Activated CD4-positive, alpha-beta T cell treated with anti-CD3 and anti-CD28 coated beads, Interleukin-2, amount 50 U/mL, for 16 hours (primary cell): ENCODE results near the gene MAT1A.
"Not testable (repeated sequence)": the region's sequence is repeated elsewhere in the genome, so short reads cannot be mapped to it uniquely, and the experiment has no call there.

Experiments
- DNase-seq: peaks from one replicate; pipeline ENCODE4 v3.0.0-alpha.2; 2020

MAT1A gene

DNA sequence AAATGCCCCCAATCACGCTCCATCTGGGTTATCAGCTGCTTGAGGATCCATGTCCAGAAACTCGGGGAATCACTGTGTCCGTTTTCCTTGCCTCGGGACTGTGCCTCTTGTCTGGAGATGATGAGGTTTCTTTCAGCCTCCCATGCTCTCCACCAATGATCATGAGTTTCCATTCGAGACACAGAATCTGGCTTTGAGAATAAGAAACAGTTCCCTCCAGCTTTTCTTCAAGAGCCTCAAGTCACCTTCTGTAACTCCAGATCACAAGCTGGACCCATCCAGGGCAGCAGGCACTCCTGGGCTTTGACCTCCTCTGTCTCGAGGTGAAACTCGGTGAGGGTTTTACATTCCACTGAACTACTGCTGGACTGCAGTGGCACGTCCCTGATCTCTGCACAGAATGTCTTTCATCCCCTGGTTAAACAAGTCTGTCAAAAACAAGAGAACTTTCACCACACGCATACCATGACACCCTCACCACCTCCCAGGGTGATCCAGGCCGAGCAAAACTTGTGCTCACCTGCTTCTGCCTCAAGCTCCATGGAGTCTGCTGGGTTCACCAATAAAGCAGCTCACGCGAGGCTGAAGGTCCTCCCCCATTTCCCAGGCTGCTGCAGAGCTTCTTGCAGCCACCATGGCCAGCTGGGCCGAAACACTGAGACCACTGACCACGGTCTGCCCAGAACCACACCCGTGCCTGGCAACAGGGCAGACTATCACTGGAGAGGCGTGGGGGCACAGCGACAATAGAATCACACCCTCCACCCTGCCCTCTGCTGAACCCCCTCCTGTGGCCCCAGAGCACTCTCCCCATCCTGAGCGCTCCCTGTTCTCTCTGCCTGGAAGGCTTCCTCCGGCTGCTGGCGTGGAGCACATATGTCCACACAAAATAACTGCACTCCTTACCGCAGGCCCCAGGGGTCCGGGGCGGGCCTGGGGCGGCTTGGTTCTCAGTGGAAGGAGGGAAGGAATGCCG, 25.1 kb downstream of the MAT1A start:
- DNase-seq: no peak

DNA sequence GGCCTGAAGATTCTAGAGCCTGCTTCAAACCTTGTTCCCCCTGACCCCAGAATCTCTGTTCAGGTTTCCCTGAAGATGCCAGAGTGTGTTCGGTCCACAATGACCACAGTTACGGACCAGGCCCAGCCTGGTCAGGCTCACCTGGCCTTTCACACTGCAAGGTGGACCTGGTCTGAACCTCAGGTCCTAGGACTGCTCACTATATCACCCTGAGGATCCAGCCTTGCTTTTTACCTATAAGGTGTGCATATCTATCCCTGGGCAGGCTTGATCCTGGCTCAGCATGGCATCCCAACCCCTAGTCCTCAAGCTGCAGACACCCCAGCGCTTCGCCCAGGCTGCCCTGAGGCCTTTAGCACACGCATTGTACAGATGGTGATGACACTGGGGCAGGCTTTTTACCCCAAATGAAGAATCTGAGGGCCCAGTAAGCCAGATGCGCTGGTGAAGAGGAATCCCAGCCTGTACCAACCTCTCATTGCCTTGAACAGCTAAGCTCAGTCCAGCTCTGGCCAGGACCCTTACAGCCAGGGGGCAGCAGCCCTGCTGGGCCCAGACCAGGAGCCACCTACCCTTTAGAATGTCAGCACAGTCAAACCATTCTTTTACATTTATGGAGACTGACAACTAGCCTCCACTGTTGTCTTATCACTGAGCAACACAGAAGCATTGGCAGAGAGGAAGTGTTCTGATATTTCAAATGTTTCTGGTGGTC, 28.0 kb downstream of the MAT1A start:
- no peak for DNase-seq

DNA sequence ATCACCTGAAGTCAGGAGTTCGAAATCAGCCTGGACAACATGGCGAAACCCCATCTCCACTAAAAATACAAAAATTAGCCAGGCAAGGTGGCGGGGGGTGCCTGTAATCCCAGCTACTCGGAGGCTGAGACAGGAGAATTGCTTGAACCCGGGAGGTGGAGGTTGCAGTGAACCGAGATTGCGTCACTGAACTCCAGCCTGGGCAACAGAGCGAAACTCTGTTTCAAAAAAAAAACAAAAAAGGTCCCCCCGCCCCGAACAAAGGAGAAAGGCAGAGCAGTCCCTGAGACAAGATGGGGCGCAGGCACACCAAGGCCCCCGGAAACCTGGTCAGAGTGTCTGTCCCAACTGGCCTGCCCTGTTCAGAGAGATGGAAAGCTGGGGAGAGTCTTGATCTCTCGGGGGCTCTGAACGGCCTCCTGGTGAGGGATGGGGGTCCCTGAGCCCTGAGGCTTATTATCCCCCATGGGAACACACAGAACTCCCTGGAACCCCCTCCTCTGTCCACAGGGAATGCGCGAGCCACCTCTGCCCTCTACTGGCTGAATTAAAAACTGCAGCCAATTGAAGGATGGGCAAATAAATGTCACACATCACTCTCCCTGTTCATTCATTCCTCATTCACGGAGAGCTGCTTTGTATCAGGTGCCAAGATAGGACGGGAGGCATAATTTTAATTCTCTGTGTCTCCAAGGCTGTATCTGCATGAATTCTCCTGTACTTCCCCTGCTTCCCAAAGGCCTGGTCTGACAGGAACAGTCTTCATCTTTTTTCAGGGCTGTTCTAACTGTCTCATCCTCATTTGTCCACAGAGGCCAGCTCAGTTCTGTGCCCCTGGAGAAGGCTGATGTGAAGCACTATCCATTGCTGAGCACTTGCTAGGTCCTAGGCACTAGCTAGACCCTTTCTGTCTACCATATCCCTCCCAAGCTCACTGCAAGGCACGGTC, 28.9 kb downstream of the MAT1A start:
- DNase-seq: peak; percentile 53

DNA sequence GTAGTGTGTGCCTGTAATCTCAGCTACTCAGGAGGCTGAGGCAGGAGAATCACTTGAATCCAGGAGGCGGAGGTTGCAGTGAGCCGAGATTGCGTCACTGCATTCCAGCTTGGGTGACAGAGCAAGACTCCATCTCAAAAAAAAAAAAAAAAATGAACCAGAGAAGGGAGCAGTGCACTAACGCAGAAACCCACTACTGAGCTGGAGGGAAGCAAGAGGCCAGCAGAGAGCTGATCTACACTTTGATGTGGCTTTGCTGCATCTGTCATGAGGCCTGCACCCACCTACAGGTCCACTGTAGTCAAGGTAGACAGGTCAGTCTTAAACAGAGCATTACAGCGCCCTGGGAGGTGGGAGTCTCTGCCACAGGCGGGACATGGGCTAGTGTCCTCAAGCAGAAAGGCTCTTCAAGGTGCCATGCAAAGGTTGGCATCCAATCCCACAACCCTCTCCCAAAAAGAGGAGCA, 30.0 kb downstream of the MAT1A start:
- no peak for DNase-seq

DNA sequence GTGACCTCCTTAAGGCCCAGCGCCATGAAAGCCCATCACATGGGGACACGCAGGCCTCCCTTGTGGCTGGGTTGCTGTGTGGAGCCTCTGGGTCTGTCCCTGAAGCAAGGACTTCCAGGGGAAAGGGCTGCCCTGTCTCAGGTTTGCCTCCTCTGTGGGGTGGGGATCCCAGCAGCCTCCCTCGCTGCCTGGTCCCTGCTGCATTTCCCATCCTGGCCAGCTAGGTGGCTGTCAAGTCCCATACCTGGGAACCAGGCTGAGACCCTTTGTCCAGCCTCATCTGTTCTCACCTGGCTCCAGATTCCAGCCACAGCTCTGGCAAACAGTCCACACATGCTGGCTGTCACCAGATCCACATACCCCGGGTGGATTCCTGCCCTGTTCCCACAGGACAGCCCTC, 32.7 kb downstream of the MAT1A start:
- peak; percentile 12 for DNase-seq

DNA sequence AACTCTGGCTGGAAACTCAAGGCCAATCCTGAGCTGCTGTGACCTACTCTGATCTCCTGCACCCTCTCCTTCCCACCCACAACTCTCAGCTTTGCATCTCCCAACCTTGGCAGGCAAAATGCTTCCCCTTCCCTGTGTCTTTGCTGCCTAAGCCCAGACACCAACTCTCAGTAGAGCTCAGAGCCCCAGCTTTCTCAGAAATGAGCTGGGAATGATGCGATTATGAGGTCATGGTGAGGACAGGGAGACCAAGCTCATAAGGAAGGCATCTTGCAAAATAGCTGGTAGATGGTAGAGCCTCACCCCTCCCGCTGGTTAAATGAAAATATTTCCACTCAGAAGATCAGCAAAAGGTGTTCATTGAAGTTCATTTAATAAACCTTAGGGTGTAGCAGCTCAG, 34.7 kb downstream of the MAT1A start:
- DNase-seq: not testable (repeated sequence)

DNA sequence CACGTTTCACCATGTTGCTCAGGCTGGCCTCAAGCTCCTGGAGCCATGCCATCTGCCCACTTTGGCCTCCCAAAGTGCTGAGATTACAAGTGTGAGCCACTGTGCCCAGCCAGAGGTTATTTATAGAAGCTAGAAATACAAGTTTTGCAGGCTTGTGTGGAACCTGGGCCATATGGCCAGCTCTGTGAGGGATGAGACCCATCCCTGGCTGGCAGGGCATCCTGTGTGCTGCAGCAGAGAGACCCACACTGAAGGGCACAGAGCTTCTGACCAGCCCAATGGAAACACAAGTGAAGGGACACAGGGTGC, 35.5 kb downstream of the MAT1A start:
- DNase-seq: not testable (repeated sequence)

DNA sequence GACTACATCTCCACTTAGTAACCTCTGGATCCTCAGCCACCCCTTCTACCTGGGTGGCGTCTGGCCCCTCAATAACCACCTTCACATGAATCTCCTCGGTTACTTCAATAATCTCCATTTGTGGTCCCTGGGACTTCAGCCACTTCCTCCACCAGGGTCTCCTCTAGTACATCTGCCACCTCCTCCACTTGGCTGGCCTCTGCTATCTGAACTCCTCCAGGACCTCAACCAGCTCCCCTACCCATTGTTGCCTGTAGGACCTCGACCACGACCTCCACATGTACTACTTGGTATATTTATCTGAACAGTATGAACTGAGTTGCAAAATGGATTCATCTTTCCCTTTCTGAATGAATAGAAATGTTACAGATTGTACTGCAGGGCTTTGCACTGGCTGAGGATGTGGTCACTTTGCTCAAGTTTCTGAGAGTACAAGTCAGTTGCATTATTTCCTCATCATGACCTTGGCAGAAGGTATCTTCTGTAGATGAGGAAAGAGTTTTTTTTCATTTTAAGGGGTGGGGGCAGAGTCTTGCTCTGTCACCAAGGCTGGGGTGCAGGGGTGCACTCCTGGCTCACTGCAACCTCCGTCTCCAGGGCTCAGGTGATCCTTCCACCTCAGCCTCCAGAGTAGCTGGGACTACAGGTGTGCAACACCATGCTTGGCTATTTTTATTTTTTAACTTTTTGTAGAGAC, 36.0 kb downstream of the MAT1A start:
- peak; percentile 76 for DNase-seq

DNA sequence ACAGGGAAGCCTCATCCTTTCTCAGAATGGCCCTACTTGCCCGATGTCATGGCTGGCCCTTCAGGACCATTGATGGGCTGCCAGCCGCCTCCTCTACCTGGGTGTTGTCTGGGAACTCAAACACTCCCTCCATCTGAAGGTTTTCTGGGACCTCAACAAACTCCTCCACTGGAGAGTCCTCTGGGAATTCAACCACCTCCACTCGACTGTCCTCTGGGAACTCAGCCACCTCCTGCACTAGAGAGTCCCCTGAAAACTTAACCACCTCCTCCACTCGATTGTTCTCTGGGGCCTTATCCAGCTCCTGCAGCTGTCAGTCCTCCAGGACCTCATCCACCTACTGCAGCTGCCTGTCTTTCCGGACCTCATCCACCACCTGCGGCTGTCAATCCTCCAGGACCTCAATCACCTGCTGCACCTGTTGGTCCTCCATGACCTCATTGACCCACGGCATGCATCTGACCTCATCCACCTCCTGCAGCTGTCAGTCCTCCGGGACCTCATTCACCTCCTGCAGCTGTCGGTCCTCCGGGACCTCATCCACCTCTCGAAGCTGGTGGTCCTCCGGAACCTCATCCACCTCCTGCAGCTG, 37.1 kb downstream of the MAT1A start:
- no peak for DNase-seq

DNA sequence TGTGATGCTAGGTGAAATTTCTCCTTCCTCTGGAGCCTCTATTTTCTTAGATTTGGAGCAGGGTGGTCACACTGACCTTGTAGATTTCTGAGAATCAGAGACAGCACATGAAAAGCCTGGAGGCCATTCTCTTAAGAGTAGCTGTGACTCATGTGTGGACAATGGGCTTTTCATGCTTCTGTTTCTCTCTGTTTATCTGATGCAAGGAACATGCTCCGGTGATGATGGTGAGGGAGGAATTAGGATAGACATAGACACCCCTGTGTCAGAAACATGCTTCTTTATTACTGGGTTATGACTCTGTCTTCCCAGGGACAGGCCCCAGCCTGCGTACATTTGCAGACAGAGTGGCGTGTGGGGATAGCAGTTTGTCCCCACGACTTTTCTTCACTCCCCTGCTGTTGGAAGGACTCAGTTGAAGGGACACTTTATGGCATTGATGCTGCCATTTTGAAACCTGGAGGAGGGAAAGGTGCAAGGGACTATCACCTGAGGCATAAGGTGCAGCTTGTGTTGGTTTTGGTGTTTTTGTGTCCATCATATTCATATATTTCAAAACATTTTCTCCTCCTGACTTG, 37.7 kb downstream of the MAT1A start:
- DNase-seq: not testable (repeated sequence)

DNA sequence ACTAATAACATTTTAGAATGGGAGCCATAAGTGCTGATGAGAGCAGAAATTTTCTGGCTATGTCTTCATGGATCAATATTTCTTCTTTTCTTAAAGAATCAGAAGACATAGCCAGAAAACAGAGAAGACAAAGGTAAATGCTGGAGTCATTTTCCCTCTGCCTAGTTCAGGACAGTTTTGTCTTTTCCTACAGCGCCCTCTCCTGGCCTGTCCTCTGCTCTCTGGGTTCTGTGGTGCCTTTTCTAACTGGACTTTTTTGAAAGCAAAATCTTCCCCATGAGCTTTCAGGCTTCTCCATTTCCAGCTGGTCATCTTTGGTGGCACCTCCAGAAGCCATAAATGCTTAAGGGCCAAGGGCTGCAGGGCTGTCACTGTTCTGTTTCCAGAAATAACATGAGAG, 39.1 kb downstream of the MAT1A start:
- not testable (repeated sequence) for DNase-seq

DNA sequence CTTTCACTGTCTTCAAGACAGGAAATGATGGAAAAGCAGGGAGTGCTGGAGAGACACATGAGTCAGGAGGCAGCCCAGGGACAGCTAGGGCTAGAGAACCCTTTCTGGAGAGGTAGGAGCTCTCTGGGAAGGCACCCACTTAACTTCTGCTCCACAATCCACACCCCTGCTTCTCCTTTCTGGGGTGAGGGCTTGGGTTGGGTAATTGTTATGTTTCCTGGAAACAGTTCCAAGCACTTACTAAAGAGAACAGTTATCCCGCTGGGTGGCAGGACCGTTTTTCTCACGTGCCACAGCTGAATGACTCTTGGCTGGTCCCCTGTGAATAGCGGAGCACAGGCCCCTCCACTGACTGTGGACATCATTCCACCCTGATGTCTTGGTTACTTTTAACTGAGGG, 39.6 kb downstream of the MAT1A start:
- not testable (repeated sequence) for DNase-seq

DNA sequence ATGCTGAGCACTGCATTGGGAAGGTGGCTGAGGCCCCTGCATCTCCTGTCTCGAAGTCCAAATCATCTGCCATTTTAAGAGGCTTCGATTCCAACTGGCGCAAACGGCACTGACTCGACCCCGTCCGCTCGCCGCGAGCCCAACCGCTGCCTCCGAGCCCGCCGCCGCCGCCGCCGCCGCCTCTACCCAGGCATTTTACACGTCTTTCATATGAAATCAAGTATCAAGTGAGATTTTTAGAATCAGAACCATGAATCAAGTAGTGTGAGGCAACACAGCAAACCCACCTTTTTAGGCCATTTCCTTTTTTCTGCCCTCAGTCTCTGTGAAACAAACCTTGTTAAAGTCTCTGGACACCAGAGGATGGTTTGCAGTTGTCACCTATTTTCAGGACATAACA, 41.8 kb downstream of the MAT1A start:
- not testable (repeated sequence) for DNase-seq

DNA sequence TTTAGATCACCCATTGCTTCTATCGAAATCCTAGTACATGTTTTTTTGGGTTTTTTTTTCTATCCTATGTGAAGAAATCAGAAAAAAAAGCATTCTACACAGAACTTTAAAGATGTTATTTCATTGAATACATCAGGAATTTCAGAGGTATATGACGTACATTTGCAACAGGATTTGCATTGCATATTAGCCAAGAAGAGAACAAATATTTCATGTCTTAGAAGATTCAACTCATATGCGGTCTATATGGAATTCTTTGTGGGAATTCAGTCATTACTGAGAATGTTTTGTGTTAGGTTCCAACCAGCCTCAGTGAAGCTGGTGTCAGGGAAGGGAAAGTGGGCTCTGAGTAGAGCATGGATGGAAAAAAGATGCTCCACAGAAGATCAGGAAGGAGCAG, 45.1 kb downstream of the MAT1A start:
- not testable (repeated sequence) for DNase-seq

DNA sequence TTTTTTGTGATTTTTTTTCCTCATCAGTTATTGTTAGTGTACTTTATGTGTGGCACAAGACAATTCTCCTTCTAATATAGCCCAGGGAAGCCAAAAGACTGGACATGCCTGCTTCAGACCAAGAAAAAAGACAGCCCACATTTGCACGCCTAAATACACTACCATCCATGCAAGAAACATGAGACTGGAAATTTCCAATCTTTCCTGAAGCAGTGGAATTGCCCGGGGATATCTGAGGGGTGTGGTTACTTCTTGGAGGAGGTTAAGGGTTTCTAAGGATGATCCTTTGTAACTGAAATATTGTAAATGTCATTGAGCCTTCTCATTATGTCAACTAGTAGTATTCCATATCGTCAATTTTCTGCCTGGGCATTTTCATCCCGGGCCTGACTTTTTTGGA, 47.1 kb downstream of the MAT1A start:
- DNase-seq: not testable (repeated sequence)

DNA sequence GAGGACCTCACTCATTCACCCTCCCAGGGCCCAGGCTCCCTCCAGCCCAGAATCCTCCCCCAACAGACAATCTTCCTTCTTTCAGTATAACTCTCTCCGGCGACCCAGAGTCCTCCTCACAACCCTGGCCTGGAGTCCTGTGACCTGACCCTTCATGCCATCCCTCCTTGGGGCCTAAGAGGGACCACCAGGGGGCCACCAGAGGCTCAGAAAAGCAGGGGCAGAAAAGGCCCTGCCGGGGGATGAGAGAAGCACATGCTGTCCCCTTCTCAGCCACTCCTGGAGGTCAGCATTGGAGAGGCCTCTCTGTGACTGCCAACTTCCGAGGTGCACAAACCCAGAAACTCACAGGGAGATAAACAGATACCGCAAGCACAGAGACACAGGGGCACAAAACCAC, 53.0 kb downstream of the MAT1A start:
- DNase-seq: not testable (repeated sequence)

DNA sequence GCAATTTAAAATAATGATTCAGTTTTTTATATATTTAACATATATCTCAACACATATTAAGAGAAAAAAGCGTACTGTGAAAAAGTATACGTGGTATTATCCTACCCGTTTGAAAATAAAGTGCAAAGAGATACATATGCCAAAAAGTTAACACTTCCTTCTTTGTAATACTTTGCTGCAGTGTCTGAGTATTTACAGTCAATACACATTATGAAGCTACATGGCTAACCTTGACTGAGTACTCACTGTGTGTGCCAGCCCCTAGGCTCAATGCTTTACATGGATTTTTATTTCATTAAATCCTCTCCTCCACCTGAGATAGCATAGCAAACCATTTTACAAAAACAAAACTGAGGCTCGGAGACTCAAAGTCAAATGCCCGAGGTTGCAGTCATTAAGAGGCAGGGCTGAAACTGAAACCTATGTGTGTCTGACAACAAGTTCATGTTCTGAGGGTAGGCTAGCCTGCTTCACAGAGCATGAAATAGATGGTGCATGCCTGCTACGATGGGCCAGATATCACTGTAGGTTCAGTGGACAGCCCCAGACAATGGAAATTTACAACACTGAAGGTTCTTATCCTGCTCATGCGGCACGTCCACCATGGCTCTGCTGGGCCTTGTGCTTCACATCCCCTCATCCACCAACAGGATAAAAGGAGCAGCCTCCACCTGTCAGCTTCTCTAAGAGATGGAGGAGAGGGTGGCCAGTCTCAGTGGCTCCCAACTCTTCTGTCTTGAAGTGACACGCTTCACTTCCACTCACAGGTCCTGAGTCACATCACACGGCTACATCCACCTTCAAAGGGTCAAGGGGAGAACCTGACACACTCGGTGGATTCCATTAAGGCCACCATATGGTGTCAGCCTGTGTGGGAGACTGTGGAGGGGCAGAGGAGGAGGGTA, 54.9 kb downstream of the MAT1A start:
- peak; percentile 12 for DNase-seq

DNA sequence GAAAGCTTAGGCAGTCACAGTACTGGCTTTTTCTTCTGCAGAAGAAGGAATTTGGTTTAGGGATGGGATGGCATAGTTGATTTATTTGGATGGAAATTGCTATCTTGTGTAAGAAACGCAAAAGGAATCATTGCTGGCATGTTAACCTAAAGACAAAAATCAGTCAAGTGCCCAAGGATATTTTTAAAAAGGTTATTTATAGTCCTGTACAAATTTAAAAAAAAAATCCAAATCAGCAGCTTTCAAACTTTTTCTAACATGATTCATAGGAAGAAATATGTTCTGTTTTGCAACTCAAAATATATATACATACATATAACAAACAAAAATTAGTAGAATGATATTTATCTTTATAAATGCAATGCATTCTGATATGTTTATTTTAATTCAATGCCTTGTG, 55.6 kb downstream of the MAT1A start:
- DNase-seq: not testable (repeated sequence)

DNA sequence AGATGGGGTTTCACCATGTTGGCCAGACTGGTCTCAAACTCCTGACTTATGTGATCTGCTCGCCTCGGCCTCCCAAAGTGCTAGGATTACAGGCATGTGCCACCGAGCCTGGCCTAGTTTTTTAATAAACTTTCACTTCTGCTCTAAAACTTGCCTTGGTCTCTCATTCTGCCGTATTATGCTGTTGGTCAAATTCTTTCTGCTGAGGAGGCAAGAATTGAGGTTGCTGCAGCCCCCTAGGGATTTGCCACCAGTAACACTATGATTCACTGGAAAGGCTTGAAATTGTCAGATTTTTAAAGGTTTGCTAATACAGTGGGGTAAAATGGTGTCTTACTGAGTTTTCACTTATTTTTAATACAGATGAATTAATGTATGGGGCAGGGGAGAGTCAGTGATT, 62.7 kb downstream of the MAT1A start:
- not testable (repeated sequence) for DNase-seq

DNA sequence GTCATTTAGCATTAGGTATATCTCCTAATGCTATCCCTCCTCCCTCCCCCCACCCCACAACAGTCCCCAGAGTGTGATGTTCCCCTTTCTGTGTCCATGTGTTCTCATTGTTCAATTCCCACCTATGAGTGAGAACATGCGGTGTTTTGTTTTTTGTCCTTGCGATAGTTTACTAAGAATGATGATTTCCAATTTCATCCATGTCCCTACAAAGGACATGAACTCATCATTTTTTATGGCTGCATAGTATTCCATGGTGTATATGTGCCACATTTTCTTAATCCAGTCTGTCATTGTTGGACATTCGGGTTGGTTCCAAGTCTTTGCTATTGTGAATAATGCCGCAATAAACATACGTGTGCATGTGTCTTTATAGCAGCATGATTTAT, 66.4 kb downstream of the MAT1A start:
- not testable (repeated sequence) for DNase-seq
